Calu3 (cell line): Measurements from ENCODE around the gene FCGR1A. TPM values are rescaled to one million over a fixed set of nuclear protein-coding genes. Genes with fewer than 3 reads are reported as not detected.
"Not testable (repeated sequence)": the region's sequence is repeated elsewhere in the genome, so short reads cannot be mapped to it uniquely, and the experiment has no call there.

Experiments
- Bru-seq: library from RNA; stranded (reverse); fragments of 400-500 nt; gene quantifications from one replicate; lab custom pipeline; 2021; lab: Mats Ljungman, UMichigan
- BruChase-seq, 2 experiments: library from RNA; stranded (reverse); fragments of 400-500 nt; gene quantifications; one replicate each; lab custom pipeline; 2021; lab: Mats Ljungman, UMichigan
- BruUV-seq: library from RNA; stranded (reverse); fragments of 400-500 nt; replicated peaks from 2 replicates; lab custom pipeline; 2021; lab: Mats Ljungman, UMichigan
- CTCF ChIA-PET: fragments of 300-600 bp; sonication (Branson Sonifier 250); formaldehyde crosslinking; loops from one replicate; lab custom pipeline; 2022; ENCODE audit warnings: antibody characterized with exemption; lab: Charles Lee
- DNase-seq: peaks from one replicate; pipeline ENCODE4 v3.0.0; 2022
- H3K27ac Mint-ChIP-seq: one replicate; pipeline ENCODE4 v1.8.0; 2022; ENCODE audit warnings: mixed read lengths; ENCODE audit not compliant: unreplicated experiment
- H3K27me3 Mint-ChIP-seq: one replicate; pipeline ENCODE4 v1.8.0; 2022; ENCODE audit warnings: mixed read lengths; ENCODE audit not compliant: unreplicated experiment
- H3K36me3 Mint-ChIP-seq: one replicate; pipeline ENCODE4 v1.8.0; 2022; ENCODE audit warnings: mild to moderate bottlenecking, moderate library complexity, mixed read lengths; ENCODE audit not compliant: insufficient read depth, unreplicated experiment
- H3K4me1 Mint-ChIP-seq: one replicate; pipeline ENCODE4 v1.8.0; 2022; ENCODE audit warnings: mild to moderate bottlenecking, low read depth, mixed read lengths; ENCODE audit not compliant: unreplicated experiment
- H3K4me3 Mint-ChIP-seq: one replicate; pipeline ENCODE4 v1.8.0; 2022; ENCODE audit warnings: mild to moderate bottlenecking, low read depth, moderate library complexity, mixed read lengths; ENCODE audit not compliant: unreplicated experiment
- H3K9me3 Mint-ChIP-seq: one replicate; pipeline ENCODE4 v1.8.0; 2022; ENCODE audit warnings: low read depth, mixed read lengths; ENCODE audit not compliant: unreplicated experiment
- intact Hi-C: fragments of 100-400 bp; cut with micrococcal nuclease; formaldehyde crosslinking; loops from one replicate; pipeline ENCODE4 v1.10.0; 2022; ENCODE audit not compliant: unreplicated experiment
- long read RNA-seq: library from polyadenylated mRNA; stranded (forward); transcript quantifications from one replicate; pipeline ENCODE4 v2.0.0, GENCODE V29; 2022
- total RNA-seq: library from RNA; stranded (reverse); gene quantifications from 2 replicates; pipeline ENCODE4 v1.2.3, GENCODE V29; 2022

The FCGR1A gene
- total RNA-seq (not detected in 2 replicates), Bru-seq, nascent RNA (not detected), BruChase-seq, experiment 1, labeled RNA remaining after a 6-hour chase (not detected), BruChase-seq, experiment 2, labeled RNA remaining after a 2-hour chase (percentile 8 among the genes with signal in this experiment)
- long read RNA-seq, result 0 reads

DNA sequence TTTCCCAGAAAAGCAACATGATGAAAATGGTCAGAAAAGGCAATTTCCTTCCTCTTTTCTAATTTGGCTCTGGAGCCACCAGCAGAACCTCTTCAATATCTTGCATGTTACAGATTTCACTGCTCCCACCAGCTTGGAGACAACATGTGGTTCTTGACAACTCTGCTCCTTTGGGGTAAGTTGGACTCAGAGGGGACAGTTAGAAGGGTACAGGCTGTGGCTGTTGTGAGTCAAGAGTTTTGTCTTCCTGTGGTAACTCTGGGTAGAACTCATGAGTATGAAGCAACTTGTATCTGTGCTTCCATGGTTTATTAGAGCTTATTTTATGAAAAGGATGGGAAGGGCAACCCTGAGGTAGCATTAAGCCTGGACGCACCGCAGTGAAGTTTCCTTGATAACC is at the start of gene FCGR1A:
TSS of gene FCGR1A (plus strand) at position 95 of the 400 bp plus-strand sequence. CDS start at position 145, 50 bp downstream.
- CTCF ChIA-PET, BruUV-seq: not testable (repeated sequence)

DNA sequence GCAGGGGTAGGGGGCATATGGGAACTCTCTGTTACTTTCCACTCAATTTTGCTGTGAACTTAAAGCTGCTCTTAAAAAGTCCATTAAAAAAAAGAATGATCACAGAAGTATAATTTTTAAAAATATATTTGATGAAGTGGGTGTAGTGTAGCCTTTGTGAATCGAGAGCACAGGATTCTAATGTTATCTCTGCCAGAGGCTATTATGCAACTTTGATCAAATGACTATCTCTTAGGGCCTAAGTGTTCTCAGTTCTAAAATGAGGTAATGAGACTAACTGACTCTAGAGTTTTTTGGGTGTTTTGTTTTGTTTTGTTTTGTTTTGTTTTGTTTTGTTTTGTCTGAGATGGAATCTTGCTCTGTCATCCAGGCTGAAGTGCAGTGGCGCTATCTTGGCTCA is 49.7 kb upstream of the FCGR1A start:
- H3K4me3 Mint-ChIP-seq, BruUV-seq, H3K36me3 Mint-ChIP-seq, H3K4me1 Mint-ChIP-seq, CTCF ChIA-PET, intact Hi-C loops, H3K27ac Mint-ChIP-seq, H3K9me3 Mint-ChIP-seq, DNase-seq: not testable (repeated sequence)
- H3K27me3 Mint-ChIP-seq, result peaks cover 12% of the 10 kb centered on the region

More for the DNA sequence above, at the start of gene FCGR1A:
- H3K4me3 Mint-ChIP-seq, H3K4me1 Mint-ChIP-seq, H3K27ac Mint-ChIP-seq, H3K36me3 Mint-ChIP-seq, DNase-seq, H3K9me3 Mint-ChIP-seq, intact Hi-C loops: not testable (repeated sequence)
- H3K27me3 Mint-ChIP-seq, result peaks cover 12% of the 10 kb centered on the region

DNA sequence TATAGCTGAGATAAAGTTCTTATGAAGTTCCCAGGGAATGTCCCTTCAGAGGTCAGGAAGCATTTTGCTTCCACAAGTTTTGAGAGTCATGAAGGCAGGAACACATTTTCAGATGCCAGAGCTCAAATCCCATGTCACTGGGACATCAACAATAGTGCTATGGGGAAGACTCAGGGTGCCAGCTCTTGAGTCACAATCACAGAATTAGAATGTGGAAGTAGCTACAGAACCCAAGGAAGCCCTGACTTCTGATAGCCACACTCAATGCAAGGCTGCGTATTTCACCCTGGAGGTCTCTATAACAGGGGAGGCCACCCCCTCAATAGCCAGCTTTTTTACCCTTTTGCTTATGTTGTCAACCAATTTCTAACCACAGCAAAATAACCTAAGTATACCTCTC is 47.8 kb upstream of the FCGR1A start:
- H3K4me1 Mint-ChIP-seq, CTCF ChIA-PET, H3K36me3 Mint-ChIP-seq, H3K9me3 Mint-ChIP-seq, H3K4me3 Mint-ChIP-seq, H3K27ac Mint-ChIP-seq, DNase-seq, BruUV-seq, intact Hi-C loops: not testable (repeated sequence)
- peaks cover 12% of the 10 kb centered on the region for H3K27me3 Mint-ChIP-seq

DNA sequence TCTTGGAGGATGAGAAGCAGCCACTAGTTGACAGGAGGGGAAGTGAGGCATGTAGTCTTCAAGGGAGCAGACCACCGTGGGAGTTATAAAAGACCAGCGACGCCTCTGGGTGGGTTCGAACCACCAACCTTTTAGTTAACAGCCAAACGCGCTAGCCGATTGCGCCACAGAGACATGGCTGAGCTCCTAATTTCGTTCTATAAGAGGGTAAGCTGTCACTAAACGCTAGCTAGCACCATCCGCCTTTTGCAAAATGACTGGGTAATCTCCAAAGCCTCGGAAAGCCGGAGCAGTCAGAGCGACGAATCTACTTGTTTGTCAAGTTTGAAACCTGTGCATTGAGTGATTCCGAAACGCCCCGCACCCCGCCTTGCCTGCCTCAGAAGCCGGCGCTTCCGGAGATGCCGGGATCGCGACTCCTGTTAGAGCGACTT is 42.3 kb upstream of the FCGR1A start:
- intact Hi-C loops, CTCF ChIA-PET, H3K27me3 Mint-ChIP-seq, BruUV-seq, H3K4me1 Mint-ChIP-seq, H3K27ac Mint-ChIP-seq, H3K9me3 Mint-ChIP-seq, H3K36me3 Mint-ChIP-seq: not testable (repeated sequence)
- H3K4me3 Mint-ChIP-seq, result peak overlapping the region; percentile 18
- peak; percentile 30 for DNase-seq

DNA sequence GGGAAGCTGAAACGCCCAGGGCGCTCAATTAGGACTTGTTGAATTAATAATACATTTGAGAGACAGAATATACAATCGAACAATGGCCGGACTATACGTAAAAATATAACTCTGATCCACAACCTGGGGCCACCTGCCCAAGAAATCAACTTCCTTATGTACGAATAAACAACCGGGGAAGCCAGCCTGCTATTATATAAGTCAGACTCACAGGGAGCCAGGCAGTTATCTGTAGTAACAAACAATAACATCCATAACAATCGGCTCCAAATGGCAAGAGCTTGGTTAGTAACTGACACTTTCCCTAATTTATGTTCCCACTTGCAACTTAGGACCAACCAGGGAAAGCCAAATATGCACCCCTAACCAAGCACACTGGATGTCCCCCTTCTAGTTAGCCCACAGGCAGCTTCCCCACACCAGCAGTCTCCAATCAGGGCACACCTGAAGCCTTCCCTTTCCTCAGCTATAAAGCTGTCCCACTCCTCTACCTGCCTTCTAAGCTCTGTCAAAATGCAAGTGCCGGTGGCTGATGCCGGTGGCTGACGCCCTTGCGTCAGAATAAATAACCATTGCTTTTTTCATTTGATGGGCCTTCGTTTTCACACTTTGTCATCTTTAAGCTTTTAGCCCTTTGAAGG is 41.8 kb upstream of the FCGR1A start:
- H3K27me3 Mint-ChIP-seq, H3K27ac Mint-ChIP-seq, H3K36me3 Mint-ChIP-seq, H3K4me1 Mint-ChIP-seq, intact Hi-C loops, H3K9me3 Mint-ChIP-seq, CTCF ChIA-PET, BruUV-seq, DNase-seq: not testable (repeated sequence)
- H3K4me3 Mint-ChIP-seq, result peak overlapping the region; percentile 18

DNA sequence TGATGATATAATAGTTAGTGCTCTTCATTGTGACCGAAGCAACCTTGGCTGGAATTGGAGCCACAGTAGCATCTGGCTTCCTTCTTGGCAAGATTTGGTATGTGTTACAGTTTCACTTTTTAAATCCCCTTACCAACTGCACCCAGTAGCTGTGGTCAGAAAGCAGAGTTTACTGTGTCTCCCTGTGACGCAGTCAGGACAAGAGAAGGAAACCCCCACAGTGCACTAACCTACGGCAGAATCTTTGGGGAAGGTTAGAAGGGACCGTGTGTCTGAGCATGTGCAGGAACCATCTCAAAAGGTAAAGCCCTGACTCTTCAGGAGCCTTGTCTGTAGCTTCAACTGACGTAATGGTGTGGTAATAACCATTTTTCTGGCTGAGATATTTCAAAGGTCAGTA is 40.6 kb upstream of the FCGR1A start:
- H3K27ac Mint-ChIP-seq, H3K36me3 Mint-ChIP-seq, DNase-seq, CTCF ChIA-PET, H3K4me3 Mint-ChIP-seq, intact Hi-C loops, H3K4me1 Mint-ChIP-seq, H3K27me3 Mint-ChIP-seq, BruUV-seq, H3K9me3 Mint-ChIP-seq: not testable (repeated sequence)

DNA sequence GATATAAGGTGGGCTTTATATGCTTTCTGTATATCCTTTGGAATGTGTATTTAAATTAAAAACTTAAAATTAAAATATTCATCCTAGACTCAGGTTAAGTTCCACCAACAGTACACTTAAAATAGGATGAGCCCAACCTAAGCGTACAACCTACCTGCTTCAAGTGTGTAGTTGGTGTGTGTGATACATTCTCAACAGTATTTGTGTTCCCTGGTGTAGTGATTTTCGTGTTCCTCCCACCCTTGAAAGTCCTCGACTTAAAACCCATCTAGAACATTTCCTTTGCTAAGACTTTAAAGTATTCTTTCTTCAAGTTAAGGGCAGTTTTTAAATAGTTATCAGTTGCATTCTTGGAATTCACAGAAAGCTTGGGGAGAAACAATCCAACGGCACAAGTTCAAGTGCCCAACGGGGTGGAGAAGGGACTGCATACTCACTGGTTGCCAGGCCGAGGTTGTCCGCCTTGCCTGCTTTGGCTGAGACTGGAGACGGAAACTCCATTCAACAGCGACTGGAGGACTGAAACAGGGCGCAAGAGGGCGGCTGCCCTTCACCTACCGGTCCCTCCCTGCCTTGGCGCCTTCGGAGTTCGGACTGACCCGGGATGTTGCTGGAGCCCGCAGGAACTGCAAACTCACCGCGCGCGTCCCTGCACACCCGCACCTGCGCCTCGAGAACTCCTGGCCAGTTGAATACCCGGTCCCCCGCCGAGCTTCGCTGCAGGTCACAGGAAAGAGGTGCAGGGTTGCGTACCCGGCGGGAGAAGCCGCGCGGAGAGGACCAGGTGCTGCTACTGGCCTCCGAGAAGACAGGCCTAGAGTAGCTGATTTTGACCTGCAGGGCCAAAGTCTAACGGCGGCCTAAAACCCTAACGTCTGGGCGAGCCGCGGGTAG is 35.8 kb upstream of the FCGR1A start:
- H3K36me3 Mint-ChIP-seq, H3K9me3 Mint-ChIP-seq, intact Hi-C loops, H3K4me1 Mint-ChIP-seq, H3K27me3 Mint-ChIP-seq, CTCF ChIA-PET, BruUV-seq, H3K27ac Mint-ChIP-seq: not testable (repeated sequence)
- peak overlapping the region; percentile 26 for H3K4me3 Mint-ChIP-seq
- peak; percentile 15 for DNase-seq

DNA sequence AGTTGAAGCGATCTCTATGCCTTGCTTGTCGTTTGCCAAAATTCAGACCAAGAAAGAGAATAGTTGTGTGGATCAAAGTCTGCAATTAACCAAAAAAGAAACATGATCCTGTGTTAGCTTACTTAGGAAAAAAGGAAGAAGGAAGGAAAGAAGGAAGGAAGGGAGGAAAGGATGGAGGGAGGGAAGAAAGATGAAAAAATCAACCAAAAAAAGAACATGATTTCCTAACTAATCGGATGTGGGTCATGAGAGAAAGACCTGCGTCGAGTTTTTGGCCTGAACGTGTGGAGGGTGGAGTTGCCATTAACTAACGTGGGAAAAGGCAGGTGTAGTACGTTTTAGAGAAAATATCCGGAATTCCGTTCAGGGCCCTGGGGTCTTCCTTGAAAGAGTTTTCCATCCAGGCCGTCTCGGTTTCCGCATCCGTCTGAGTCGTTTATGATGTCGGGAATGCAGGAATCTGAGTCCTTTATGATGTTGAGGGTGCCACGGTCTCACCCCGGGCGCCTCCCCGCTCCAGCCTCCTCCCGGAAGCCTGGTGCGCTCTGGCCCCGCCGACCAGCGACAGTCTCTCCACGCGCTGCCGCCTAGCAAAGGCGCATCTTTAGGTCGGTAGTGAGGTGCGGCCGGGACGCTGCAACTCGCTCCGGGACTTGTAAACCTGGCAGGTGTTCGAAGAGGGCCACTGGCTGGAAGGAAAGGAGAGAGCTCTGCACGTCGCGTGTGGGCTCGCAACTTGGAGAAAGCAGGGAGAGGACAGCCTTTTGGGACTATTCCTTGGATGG is 34.9 kb upstream of the FCGR1A start:
- H3K4me3 Mint-ChIP-seq, result peak overlapping the region; percentile 26
- DNase-seq, H3K9me3 Mint-ChIP-seq, H3K36me3 Mint-ChIP-seq, H3K4me1 Mint-ChIP-seq, H3K27me3 Mint-ChIP-seq, H3K27ac Mint-ChIP-seq, CTCF ChIA-PET, BruUV-seq, intact Hi-C loops: not testable (repeated sequence)

DNA sequence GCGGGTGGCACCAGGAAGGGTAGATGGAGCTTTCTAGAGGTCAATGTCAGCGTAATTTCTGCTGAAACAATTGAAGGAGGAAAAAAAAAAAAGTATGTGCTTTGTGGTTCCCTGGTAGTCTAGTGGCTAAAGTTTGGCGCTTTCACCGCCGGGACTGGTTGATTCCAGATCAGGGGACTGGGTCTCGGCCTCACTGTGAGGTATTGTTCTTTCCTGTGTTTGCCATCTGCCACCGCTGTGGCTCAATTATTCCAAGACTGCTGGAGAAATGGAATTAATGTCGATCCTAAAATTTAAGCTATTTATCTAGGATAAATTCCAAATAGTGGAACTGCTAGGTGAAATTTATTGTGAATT is 34.4 kb upstream of the FCGR1A start:
- CTCF ChIA-PET, H3K4me3 Mint-ChIP-seq, DNase-seq, H3K9me3 Mint-ChIP-seq, H3K36me3 Mint-ChIP-seq, intact Hi-C loops, H3K4me1 Mint-ChIP-seq, H3K27ac Mint-ChIP-seq, BruUV-seq, H3K27me3 Mint-ChIP-seq: not testable (repeated sequence)
